Endothelial cell (in vitro differentiated cells): ENCODE results near the gene ZNF605. TPM values are rescaled to one million over a fixed set of nuclear protein-coding genes. Genes with fewer than 3 reads are reported as not detected.

Source experiments
- DNase-seq: peaks from one replicate; pipeline ENCODE4 v3.0.0; 2021; ENCODE audit warnings: low spot score
- H3K27ac Mint-ChIP-seq: one replicate; pipeline ENCODE4 v1.8.0; 2021; ENCODE audit warnings: mixed read lengths, inconsistent platforms; ENCODE audit not compliant: unreplicated experiment
- H3K27me3 Mint-ChIP-seq: one replicate; pipeline ENCODE4 v1.8.0; 2021; ENCODE audit warnings: mild to moderate bottlenecking, moderate library complexity, mixed read lengths, inconsistent platforms; ENCODE audit not compliant: unreplicated experiment
- H3K36me3 Mint-ChIP-seq: one replicate; pipeline ENCODE4 v1.8.0; 2021; ENCODE audit warnings: mild to moderate bottlenecking, low read depth, mixed read lengths, inconsistent platforms; ENCODE audit not compliant: unreplicated experiment
- H3K4me1 Mint-ChIP-seq: one replicate; pipeline ENCODE4 v1.8.0; 2021; ENCODE audit warnings: mild to moderate bottlenecking, mixed read lengths, inconsistent platforms; ENCODE audit not compliant: unreplicated experiment
- H3K4me3 Mint-ChIP-seq: one replicate; pipeline ENCODE4 v1.8.0; 2021; ENCODE audit warnings: mild to moderate bottlenecking, mixed read lengths, inconsistent platforms; ENCODE audit not compliant: unreplicated experiment
- H3K9me3 Mint-ChIP-seq: one replicate; pipeline ENCODE4 v1.8.0; 2021; ENCODE audit warnings: mixed read lengths, inconsistent platforms; ENCODE audit not compliant: unreplicated experiment
- CTCF ChIP-seq: fragments of 200-600 bp; sonication (generic); IDR thresholded peaks from one replicate; pipeline ENCODE4 v1.5.0; 2021; ENCODE audit warnings: antibody characterized with exemption; ENCODE audit not compliant: unreplicated experiment
- total RNA-seq: library from RNA; stranded (reverse); fragmentation: NEBNext Ultra II Directional; extraction: Animal tissue kit (Norgen Biotek cat#: 25700); gene quantifications from one replicate; pipeline ENCODE4 v1.2.1, GENCODE V29; 2021; ENCODE audit not compliant: unreplicated experiment

Gene ZNF605
- total RNA-seq, 1 donor from 2014 or later, result 8.3 TPM

DNA sequence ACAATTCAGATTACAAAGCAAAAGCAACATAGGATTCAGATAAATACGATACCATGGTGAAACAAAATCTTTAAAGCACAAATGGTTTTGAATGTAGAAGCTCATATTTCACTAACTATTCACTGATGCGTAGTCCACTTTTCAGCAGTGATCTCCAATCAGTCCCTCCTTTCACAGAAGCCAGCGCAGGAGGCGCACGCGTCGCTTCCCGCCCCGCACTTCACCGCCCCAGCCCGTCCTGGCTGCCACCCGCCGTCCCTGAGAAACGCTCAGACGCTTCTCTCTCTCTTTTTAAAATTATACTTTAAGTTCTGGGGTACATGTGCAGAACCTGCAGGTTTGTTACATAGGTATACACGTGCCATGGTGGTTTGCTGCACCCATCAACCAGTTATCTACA is 48.9 kb downstream of the ZNF605 start:
- TF ChIP-seq CTCF, result no peak
- Mint-ChIP-seq H3K4me1 (no peaks in the 10 kb centered on the region), H3K27me3 (peaks cover 6% of the 10 kb centered on the region), H3K9me3 (peaks cover 5% of the 10 kb centered on the region), H3K4me3 (no peak overlapping the region), H3K36me3 (peaks cover 8% of the 10 kb centered on the region), H3K27ac (no peak overlapping the region)
- DNase-seq, result no peak

DNA sequence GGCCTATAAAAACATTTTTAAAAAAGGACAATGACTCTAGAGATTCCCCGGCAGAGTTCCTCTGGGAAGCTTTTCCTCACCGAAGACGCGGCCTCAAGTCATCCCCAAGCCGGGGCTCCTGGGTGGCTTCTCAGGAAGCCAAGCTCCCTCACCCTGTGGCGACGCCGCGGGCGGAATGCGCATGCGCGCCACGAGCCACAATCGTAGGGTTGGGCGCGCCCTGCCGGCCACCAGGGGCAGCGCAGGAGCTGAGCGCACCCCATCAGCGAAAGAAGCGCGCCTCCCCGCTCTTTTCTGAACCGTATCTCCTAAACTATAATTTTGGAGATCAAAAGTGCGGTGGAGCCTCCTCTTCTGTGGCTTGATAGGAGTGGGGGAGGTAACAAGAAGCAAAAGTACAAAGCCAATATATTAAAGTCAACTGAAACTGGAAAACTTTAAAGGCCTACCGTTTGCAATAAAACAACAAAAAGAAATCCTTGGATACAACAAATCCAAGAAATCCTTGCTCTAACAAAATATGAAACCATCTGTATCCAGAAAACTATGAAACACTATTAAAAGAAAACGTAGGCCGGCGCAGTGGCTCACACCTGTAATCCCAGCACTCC is 51.3 kb downstream of the ZNF605 start:
- peaks cover 3% of the 10 kb centered on the region for H3K36me3 Mint-ChIP-seq
- no peak overlapping the region for H3K27ac Mint-ChIP-seq
- H3K4me3 Mint-ChIP-seq, result no peak overlapping the region
- H3K4me1 Mint-ChIP-seq, result no peaks in the 10 kb centered on the region
- H3K27me3 Mint-ChIP-seq, result peaks cover 8% of the 10 kb centered on the region
- TF ChIP-seq CTCF, result peak; percentile 76
- peak; percentile 76 for DNase-seq
- H3K9me3 Mint-ChIP-seq, result no peaks in the 10 kb centered on the region

- peaks cover 4% of the 10 kb centered on the region for H3K27me3 Mint-ChIP-seq
These were observed 57.1 kb downstream of the ZNF605 start for GRCh38 chr12:132899033-132899432.

GRCh38 chr12:132888852-132889251 is 67.3 kb downstream of the ZNF605 start:
- TF ChIP-seq CTCF, result no peak
- Mint-ChIP-seq H3K4me3 (peak overlapping the region; percentile 81), H3K27me3 (peaks cover 19% of the 10 kb centered on the region), H3K36me3 (peaks cover 22% of the 10 kb centered on the region), H3K9me3 (no peaks in the 10 kb centered on the region), H3K27ac (peak overlapping the region; percentile 65), H3K4me1 (peaks cover 12% of the 10 kb centered on the region)
- DNase-seq, result no peak

More at GRCh38 chr12:132899033-132899432, 57.1 kb downstream of the ZNF605 start:
- no peaks in the 10 kb centered on the region for H3K9me3 Mint-ChIP-seq
- peaks cover 3% of the 10 kb centered on the region for H3K36me3 Mint-ChIP-seq
- no peak overlapping the region for H3K4me3 Mint-ChIP-seq
- TF ChIP-seq CTCF, result no peak
- no peaks in the 10 kb centered on the region for H3K4me1 Mint-ChIP-seq
- peak overlapping the region; percentile 33 for H3K27ac Mint-ChIP-seq
- no peak for DNase-seq

DNA sequence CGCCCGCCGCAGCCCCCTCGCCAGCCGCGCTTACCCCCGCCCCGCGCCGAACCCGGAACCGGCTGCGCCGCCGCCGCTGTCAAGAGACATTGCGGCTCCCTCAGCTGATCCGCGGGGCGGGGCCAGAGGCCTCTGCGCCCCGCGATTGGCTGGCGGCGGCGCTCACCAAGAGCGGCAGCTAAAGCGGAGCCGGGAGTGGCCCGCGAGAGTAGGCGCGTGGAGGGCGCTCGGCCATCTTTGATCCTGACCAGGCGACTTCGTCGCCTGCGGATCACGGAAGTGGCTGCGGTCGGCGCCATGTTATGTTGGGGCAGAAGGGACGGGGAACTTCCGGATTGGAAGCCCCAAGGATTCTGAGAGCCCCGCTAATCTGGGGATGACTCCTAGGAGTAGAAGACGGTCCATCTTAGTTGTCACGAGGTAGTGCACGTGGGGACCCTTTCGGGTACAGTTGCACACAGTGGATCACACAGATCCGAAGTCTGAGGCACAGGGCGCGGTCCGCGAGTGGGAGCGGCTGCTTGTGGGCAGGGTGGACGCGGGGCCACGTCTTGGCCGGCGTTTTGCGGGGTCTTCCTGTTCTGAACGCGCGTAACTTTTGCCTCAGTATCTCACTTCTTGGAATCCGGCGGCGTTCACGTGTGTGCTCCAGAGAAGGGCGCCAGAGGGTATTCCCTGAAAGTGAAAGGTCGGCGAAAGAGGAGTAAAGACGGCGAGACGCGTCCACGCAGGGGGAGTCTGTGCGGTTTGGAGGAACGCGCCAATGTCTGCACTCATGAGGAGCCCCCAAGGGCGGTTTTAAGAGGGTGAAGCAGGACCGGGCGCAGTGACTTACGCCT is 68.4 kb downstream of the ZNF605 start, which contains the start of gene CHFR:
CHFR (minus strand) TSS at position 93 of the 839 bp plus-strand sequence. CDS start 277 bp downstream, outside the sequence.
- DNase-seq, result peak; percentile 94
- Mint-ChIP-seq H3K36me3 (peaks cover 26% of the 10 kb centered on the region), H3K4me1 (peaks cover 12% of the 10 kb centered on the region), H3K9me3 (no peaks in the 10 kb centered on the region), H3K27ac (peak within 1 kb of the TSS; percentile 97), H3K4me3 (peak within 1 kb of the TSS; percentile 95), H3K27me3 (peaks cover 19% of the 10 kb centered on the region)
- TF ChIP-seq CTCF, result no peak
